ENCODE data around the gene ATAD3B.

Gene ATAD3B

DNA sequence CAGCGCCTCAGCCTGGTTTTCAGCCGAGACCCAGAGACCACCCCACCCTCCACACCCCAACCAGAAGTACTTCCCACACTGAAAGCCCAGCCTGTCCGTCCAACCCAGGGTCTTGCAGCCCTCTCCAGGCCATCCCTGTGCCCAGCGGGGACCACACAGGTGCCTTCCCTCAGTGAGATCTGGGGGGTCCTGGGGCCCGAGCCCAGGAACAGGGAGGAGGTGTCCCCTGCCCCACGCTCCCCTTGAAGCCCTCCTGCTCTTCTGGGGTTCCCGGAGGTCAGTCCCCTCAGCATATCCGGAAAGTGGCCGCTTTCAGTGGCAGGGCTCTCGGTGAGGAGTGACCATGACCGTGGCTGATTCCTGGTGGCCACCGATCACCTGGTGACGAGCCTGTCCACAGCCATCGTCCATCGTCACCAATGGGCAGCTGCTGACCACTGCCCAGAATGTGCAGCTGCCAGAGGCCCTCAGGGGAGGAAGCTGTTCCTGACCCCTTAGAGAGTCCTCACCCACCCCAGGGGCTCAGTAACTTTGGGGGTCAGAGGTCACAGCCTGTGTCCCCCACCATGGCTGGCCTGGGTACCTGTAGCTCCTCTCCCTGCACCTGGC is 65.5 kb downstream of the ATAD3B start:
- DNase-seq = no peak

DNA sequence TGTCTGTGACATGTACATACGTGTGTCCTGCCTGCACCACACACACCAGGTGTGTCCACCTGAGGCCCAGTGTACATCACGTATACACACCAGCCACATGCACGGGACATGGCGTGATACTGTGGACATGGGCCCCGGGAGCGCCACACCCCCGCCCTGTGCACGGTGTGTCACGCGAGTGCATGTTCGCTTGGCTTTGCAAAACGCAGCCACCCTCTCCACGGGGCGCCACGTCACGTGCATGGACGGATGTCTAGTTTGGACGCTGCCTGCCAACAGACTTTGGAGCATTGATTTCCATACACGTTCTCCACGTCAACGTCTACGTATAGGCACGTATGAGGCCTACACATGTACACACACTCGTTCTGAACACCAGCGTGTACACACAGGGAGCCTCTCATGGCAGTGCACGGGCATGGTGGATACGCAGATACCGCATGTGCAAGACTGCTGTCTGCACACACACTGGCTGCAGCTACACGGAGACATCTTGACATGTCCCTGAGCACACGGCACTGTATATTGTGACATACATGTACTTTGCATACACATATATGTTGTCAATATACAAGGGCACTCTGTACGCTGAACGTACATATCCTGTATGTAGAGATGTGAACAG is 66.2 kb downstream of the ATAD3B start:
- no peak for DNase-seq

DNA sequence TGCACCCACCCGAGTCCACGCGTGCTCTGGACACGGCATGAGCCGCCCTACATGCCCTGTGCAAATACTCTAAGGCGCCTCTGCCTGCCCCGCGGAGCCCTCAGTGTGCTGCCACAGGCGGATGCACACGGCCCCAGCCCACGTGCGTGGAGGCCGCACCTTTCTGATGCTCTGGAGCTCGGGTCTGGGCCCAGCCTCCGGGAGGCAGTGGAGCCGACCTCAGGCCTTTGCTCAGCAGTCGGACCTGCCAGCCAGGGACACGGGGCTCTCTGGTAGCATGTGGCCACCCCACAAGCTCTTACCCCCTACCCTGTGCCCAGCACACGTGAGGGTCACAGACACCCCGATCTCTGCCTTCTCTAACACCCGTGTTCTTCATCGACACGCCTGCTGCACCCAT is 66.8 kb downstream of the ATAD3B start:
- no peak for DNase-seq

DNA sequence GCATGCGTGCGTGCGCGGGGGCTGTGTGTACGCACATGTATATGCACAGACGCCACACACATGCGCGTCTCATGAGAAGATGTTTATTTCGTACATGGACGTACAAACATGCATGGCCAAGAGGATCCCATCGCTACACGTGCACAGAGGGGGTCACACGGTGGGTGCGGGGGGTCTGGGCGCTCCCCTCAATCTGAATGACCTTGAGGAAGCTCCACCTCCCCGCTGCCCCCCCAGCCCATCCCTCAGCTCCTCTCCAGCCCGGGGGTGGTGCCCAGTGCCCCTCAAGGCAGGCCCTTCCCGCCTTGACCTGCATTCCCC is 67.4 kb downstream of the ATAD3B start:
- no peak for DNase-seq

DNA sequence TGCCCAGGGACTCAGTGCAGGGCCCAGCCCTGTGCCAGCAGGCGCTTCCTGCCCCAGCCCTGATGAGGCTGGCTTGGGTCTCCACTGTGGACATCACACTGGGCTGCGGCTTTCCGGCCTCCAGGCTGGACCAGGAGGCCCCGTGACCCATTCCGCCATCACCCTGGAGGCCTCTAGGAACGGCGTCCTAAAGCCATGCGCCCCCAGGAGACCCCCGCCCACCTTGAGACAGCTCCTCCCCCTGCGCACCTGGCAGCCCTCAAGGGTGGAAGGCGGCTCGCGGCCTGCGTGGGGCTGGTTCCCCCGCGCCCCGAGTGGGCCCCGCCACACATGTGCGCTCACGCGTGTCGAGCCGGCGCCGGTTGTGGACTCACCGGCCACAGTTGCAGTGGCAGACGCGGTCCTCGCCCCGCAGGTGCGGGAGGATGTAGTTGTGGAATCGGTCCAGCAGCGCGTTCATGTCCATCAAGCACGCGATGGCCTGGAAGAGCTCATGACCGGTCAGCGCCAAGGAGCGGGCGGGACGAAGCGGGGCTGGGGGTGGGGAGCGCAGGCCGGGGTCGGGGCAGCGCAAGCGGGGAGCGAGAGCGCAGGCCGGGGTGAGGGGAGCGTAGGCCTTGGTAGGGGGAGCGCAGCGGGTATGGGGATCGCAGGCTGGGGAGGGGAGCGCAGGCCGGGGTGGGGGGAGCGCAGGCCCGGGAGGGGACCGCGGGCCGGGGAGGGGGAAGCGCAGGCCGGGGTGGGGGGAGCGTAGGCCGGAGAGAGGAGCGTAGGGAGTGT is 67.9 kb downstream of the ATAD3B start:
- no peak for DNase-seq

DNA sequence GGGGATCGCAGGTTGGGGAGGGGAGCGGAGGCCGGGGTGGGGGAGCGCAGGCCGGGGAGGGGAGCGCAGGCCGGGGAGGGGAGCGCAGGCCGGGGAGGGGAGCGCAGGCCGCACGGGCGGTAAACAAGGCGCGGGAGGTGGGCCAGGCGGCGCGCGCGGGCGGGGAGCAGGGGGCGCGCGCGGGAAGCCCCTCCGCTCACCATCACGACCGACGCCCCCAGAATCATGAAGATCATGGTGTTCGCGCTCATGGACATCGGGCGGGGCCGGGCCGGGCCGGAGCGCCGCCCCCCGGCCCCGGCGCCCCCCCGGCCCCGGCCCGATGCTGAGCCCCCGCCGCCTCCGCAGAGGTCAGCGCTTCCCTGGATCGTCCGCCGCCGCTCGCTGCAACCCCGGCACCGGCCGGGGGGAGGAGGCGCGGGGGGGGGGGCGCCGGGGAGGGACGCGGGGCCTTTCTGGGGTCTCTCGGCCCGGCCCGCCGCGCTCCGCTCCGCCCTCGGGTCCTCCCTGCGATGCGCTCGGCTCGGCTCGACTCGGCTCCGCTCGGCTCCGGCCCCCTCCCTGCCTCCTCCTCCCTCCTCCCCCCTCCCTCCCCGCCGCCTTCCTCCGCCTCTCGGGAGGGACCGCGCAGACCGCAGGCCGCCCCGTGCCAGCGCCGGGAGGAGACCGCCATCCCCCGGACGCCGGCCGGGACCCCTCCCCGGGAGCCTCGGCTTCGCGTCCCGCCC is 68.7 kb downstream of the ATAD3B start, which contains the start of gene TMEM240:
TMEM240 (minus strand) TSS at position 535 of the 728 bp plus-strand sequence; CDS start at position 257, 278 bp downstream.
- DNase-seq = peak; percentile 46

DNA sequence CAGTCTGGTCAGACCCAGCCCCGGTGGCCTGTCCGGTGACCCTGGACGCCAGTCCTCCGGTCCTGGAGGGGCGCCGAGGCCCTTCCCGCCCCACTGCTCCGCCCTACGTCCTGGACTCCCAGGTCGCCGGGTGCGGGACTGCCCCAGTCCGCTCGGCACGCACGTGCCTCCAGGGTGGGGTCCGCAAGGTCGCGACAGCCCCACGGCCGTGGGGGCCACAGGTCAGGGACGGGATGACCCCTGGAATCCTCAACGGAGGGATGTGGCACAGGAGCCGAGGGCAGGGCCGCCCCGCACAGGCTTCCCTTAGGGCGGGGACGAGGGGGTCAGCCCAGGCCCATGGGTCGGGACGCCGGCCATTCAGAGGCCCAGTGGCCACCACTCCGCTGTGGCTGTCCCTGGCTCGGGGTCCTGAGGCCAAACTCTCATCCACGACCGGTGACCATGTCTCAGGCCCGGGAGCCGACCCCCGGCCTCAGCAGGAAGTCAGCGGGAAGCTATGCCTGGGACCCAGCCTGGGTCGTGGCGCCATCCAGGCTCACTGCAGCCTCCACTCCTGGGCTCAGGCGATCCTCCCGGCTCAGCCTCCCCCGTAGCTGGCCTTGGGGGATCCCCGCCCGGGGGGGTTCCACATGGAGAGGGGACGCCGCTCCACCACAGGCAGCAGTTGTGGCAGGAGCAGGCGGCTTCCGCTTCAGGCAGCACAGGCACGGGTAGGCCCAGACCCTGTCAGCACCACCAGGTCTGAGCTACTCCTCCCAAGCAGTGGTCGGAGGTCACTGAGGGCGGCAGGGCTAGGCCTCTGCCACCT is 69.5 kb downstream of the ATAD3B start:
- no peak for DNase-seq

DNA sequence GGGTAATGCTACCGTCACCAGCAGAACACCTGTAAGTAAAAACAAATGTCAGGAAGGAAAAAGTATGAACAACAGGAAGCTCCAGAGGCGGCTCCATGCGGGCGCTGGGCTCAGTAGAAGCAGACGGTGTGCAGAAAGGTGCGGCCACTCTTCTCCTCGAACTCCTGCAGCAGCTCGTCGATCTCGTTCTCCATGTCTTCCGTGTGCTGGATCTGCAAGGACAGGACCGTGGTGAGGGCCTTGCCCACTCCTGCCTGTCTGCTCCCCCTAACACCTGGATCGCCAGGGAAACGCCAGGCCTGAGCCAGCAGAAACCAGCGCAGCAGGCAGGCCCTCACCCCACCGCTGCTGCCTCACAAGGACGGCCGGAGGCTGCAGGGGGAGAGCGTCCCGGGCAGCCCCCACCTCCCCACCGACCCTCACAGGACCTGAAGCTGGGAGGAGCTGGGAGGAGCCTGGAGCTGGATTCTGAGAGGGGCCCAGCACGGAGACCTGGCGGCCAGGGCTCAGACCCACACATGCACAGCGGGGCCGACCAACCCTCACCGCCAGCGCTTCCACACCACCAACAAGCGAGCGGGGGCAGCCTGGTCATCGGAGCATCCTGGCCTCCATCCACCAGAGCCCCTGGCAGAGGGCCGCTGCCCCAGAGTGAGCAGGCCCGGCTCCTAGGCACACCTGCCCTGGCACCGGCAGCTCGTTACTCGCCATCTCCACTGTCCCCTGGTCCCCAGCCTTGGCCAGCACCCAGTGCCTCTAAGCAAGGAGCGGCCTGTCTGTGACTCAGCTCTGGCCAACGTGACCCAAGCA is 70.6 kb downstream of the ATAD3B start:
- DNase-seq = no peak

DNA sequence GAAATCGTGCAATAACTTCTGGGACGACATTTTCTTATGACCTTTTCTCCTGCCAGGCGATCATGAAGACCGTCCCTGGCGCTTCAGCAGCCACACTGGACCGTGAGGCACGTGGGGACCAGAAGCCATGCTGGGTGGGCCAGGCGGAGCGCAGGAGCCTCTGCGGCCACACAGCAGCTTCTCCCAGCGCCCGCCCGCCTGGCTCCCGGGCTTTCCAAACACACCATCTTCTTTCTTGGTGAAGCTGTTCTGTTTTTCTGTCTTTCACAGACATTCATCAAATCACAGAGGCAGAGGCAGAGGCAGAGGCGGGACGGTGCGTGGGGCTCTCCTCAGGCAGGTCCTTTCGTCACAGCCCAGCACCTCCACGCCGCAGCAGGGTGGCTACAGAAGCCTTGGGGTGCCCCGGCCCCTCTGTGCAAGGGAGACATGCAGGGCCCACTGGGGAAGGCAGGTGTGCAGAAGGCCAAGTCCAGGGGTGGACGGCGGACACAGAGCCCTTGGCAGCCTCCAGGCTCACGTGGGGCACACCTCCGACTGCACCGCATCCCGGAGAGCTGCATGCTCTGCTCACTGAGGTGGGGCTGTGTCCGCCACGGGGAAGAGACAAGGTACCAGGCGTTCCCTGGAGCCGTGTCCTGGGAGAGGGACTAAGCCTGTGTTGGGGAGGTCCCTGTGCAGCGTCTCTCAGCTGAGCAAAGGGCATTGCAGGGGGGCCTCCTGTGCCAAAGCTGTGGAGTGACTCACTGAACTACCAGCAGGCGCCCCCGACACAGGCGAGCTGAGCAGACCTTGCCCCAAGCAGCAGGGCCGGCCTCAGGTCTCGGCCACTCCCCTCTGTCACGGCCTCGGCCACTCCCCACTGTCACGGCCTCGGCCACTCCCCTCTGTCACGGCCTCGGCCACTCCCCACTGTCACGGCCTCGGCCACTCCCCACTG is 71.5 kb downstream of the ATAD3B start:
- DNase-seq = no peak

DNA sequence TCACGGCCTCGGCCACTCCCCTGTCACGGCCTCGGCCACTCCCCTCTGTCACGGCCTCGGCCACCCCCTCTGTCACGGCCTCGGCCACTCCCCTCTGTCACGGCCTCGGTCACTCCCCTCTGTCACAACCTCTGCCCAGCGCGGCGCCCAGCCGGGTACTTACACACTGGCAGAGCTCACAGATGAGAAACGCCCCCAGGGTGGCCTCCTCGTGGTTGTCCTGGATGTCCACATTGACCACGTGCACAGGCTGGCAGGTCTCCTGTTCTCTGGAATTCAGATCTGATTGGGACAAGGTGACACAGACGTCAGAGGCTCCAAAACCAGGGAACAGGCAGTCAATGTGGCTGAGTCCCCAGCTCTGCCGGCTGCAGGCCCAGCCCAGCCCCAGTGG is 72.1 kb downstream of the ATAD3B start:
- no peak for DNase-seq

DNA sequence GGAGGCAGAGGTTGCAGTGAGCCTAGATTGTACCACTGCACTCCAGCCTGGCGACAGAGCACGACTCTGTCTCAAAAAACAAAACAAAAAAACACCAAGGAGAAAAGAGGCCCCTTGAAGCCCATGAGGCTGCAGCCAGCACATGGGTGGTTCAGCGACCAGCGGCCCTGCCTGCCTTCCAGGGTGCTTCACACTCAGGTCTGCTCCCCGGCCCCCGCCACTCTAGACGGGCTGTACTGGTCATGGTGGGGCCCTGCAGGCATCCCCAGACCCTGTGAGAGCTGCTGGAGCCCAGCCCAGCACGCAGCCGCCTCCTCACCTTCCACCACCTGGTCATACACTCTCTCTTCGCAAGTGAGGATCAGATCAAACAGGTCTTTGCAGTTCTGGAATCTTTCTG is 73.0 kb downstream of the ATAD3B start:
- DNase-seq = no peak

Data from CD4-positive, alpha-beta T cell treated with Interferon gamma for 1 hour (primary cell).